RWPE1 (cell line): ENCODE data around the gene CCDC70.

ENCODE experiments used
- CTCF ChIA-PET: fragments of 350-600 bp; sonication (Branson Sonifier 250); formaldehyde crosslinking; extraction: SDS; loops from one replicate; lab custom pipeline; 2021; lab: Yijun Ruan, JAX
- POLR2A ChIA-PET: fragments of 400-600 bp; formaldehyde crosslinking; extraction: SDS; loops from one replicate; lab custom pipeline; 2020; ENCODE audit warnings: antibody characterized with exemption; ENCODE audit not compliant: low non-redundant PET; lab: Yijun Ruan, JAX
- DNase-seq: peaks from one replicate; pipeline ENCODE4 v3.0.0; 2012; ENCODE audit warnings: low spot score
- H3K27ac ChIP-seq: fragments of 450-650 bp; 2 replicates; pipeline ENCODE4 v1.5.1; 2017
- TF ChIP-seq, protein P1 (sequence below): fragments of 450-650 bp; conservative IDR thresholded peaks from 2 replicates; pipeline ENCODE4 v1.5.1; 2017; ENCODE audit warnings: low read depth, mild to moderate bottlenecking

CCDC70 gene

DNA sequence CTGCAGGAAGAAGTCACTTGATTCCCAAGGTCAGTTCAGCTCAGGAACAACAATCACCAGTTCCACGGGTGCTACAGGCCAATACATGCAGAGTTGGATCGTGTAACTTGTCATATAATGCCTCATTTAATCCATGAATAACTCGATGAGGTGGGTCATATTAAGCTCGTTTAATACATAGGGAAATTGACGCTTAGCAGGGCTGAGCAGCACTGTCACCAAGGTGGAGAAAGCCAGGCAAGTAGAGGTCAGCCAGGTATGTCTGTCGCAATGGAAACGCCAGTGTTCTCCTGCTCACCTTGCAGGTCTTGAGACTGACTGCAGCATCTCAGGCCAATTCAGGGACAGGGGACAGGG, 52.3 kb downstream of the CCDC70 start:
- DNase-seq = no peak
- ChIA-PET CTCF (no interaction called here), POLR2A (no interaction called here)
- TF ChIP-seq, protein P1, sequence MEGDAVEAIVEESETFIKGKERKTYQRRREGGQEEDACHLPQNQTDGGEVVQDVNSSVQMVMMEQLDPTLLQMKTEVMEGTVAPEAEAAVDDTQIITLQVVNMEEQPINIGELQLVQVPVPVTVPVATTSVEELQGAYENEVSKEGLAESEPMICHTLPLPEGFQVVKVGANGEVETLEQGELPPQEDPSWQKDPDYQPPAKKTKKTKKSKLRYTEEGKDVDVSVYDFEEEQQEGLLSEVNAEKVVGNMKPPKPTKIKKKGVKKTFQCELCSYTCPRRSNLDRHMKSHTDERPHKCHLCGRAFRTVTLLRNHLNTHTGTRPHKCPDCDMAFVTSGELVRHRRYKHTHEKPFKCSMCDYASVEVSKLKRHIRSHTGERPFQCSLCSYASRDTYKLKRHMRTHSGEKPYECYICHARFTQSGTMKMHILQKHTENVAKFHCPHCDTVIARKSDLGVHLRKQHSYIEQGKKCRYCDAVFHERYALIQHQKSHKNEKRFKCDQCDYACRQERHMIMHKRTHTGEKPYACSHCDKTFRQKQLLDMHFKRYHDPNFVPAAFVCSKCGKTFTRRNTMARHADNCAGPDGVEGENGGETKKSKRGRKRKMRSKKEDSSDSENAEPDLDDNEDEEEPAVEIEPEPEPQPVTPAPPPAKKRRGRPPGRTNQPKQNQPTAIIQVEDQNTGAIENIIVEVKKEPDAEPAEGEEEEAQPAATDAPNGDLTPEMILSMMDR = no peak
- no peak overlapping the region for H3K27ac ChIP-seq
